BJ (cell line): Measurements from ENCODE around the gene HBA2. TPM values are rescaled to one million over a fixed set of nuclear protein-coding genes. Genes with fewer than 3 reads are reported as not detected.
"Not testable (repeated sequence)": the region's sequence is repeated elsewhere in the genome, so short reads cannot be mapped to it uniquely, and the experiment has no call there.

Source experiments
- CTCF ChIA-PET: fragments of 350-600 bp; formaldehyde crosslinking; extraction: SDS; loops from one replicate; lab custom pipeline; 2021; ENCODE audit warnings: antibody characterized with exemption, inconsistent platforms; lab: Yijun Ruan, JAX
- POLR2A ChIA-PET: fragments of 300-600 bp; sonication (Branson Sonifier 250); formaldehyde crosslinking; extraction: SDS; loops from one replicate; lab custom pipeline; 2021; ENCODE audit warnings: antibody characterized with exemption; lab: Charles Lee
- DNase-seq: peaks from one replicate; pipeline ENCODE4 v3.0.0-alpha.2; 2011; ENCODE audit warnings: low read depth
- H3K27me3 ChIP-seq: 2 replicates; pipeline ENCODE4 v1.6.0; 2011; ENCODE audit warnings: low read length; ENCODE audit not compliant: control insufficient read depth, insufficient read depth
- H3K36me3 ChIP-seq: 2 replicates; pipeline ENCODE4 v1.5.1; 2011; ENCODE audit warnings: low read length; ENCODE audit not compliant: control insufficient read depth, insufficient read depth
- H3K4me3 ChIP-seq: 2 replicates; pipeline ENCODE4 v1.5.1; 2011; ENCODE audit warnings: low read depth, mild to moderate bottlenecking, control low read depth, low read length
- polyA plus RNA-seq: library from polyadenylated mRNA; depleted of rRNA; stranded (reverse); fragments of >200 nt; gene quantifications from 2 replicates; pipeline ENCODE4 v1.2.3, GENCODE V29; 2011
- TF ChIP-seq, protein P1 (sequence below): IDR thresholded peaks from 2 replicates; pipeline ENCODE4 v1.5.1; 2011; ENCODE audit warnings: low read depth, mild to moderate bottlenecking, control low read depth, inconsistent platforms, low read length, moderate library complexity; ENCODE audit not compliant: insufficient read depth

Gene HBA2
- polyA plus RNA-seq, 1 experiment, result 0.17 TPM

DNA sequence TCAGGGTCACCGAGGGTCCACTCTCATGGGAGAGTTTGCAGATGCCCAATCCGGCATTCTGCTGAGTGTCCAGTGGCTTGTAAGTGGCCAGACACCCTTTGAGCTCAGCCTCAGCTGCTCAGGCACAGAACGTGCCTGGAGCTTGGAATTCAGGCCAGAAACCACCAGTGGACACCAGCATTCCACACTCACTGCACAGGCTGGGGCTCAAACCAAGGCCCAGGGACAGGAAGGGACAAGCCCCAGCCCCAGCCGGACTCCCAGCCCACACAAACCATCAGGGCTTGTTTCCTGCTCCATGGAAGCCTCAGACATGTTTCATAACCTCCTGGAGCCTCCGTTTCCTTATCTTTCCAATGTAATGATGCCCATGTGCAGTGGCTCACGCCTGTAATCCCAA lies 29.2 kb upstream of the HBA2 start:
- Histone ChIP-seq H3K4me3 (no peak overlapping the region), H3K36me3 (no peaks in the 10 kb centered on the region), H3K27me3 (no peaks in the 10 kb centered on the region)
- TF ChIP-seq, protein P1, sequence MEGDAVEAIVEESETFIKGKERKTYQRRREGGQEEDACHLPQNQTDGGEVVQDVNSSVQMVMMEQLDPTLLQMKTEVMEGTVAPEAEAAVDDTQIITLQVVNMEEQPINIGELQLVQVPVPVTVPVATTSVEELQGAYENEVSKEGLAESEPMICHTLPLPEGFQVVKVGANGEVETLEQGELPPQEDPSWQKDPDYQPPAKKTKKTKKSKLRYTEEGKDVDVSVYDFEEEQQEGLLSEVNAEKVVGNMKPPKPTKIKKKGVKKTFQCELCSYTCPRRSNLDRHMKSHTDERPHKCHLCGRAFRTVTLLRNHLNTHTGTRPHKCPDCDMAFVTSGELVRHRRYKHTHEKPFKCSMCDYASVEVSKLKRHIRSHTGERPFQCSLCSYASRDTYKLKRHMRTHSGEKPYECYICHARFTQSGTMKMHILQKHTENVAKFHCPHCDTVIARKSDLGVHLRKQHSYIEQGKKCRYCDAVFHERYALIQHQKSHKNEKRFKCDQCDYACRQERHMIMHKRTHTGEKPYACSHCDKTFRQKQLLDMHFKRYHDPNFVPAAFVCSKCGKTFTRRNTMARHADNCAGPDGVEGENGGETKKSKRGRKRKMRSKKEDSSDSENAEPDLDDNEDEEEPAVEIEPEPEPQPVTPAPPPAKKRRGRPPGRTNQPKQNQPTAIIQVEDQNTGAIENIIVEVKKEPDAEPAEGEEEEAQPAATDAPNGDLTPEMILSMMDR, result no peak
- DNase-seq, result no peak
- ChIA-PET POLR2A (no interaction called here), CTCF (interaction anchor here (1.0 to 1.3 kb wide), 2 partner anchors 36 to 37 kb away, joined by 4 read pairs; partner anchors contain the start of gene HBQ1)

- ChIA-PET CTCF (interaction anchor here (1.0 kb wide), 1 partner anchor 36 kb away, joined by 4 read pairs; the partner anchor contains the start of gene HBQ1), POLR2A (no interaction called here)
- Histone ChIP-seq H3K4me3 (no peak overlapping the region), H3K36me3 (no peaks in the 10 kb centered on the region), H3K27me3 (no peaks in the 10 kb centered on the region)
- no peak for DNase-seq
- TF ChIP-seq, protein P1, result no peak
Observed at GRCh38 chr16:144797-145252, 27.9 kb upstream of the HBA2 start.

DNA sequence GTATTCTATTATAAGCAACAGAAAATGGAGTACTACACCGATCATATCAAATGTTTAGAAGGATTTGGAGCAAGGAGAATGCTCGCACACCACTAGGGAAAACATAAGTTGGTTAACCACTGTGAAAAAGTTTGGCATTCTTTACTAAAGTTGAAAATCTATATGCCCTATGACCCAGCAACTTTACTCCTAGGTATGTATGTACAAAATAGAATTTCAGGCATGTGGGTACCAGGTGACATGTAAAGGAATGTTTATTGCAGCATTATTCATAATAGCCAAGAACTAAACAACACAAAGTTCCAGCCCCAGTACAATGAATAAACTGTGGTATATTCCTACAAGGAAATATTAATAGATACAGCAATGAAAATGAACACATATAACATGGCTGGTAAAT lies 26.0 kb upstream of the HBA2 start:
- POLR2A ChIA-PET, result no interaction called here
- Histone ChIP-seq H3K27me3 (no peaks in the 10 kb centered on the region), H3K36me3 (no peaks in the 10 kb centered on the region), H3K4me3 (no peak overlapping the region)
- CTCF ChIA-PET, result no interaction called here
- TF ChIP-seq, protein P1, result no peak
- no peak for DNase-seq

- TF ChIP-seq, protein P1, result no peak
- Histone ChIP-seq H3K36me3 (no peaks in the 10 kb centered on the region), H3K27me3 (no peaks in the 10 kb centered on the region), H3K4me3 (no peak overlapping the region)
- POLR2A ChIA-PET, result interaction anchor here (0.7 kb wide), 1 partner anchor 74 kb away, joined by 4 read pairs; no protein-coding TSS in a partner anchor
- CTCF ChIA-PET, result interaction anchor here (0.8 to 1.6 kb wide), 4 partner anchors 31 to 33 kb away, joined by 3 to 4 read pairs (median 4); partner anchors contain the start of gene HBQ1
- DNase-seq, result no peak
Observed at GRCh38 chr16:149024-149660, 23.5 kb upstream of the HBA2 start.

GRCh38 chr16:152141-153128 lies 20.2 kb upstream of the HBA2 start, which contains the start of gene HBZ:
TSS of gene HBZ (plus strand) at chr16:152644. CDS start at chr16:152910, 266 bp downstream.
- Histone ChIP-seq H3K36me3 (no peaks in the 10 kb centered on the region), H3K27me3 (peaks cover 2% of the 10 kb centered on the region), H3K4me3 (no peak within 1 kb of the TSS)
- no peak for DNase-seq
- TF ChIP-seq, protein P1, result no peak
- ChIA-PET POLR2A (no interaction called here), CTCF (no interaction called here)

DNA sequence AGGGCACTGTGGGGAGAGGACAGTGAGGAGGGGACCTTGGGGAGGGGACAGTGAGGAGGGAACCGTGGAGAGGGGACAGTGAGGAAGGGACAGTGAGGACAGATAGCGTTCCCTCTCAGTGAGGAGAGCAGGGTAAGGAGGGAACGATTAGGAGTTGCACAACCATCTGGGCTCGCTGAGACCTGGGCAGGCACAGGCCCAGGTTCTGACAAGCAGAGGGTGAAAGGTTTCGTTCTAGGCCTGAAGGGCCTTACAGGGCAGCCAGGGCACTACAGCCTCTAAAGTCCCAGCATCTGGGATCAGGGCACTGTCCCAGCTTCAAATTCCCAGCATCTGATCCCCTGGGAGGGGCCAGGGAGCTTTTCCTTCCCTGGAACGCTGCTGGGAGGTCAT lies 19.6 kb upstream of the HBA2 start:
- H3K36me3 ChIP-seq, CTCF ChIA-PET, DNase-seq, H3K4me3 ChIP-seq, POLR2A ChIA-PET, H3K27me3 ChIP-seq: not testable (repeated sequence)

DNA sequence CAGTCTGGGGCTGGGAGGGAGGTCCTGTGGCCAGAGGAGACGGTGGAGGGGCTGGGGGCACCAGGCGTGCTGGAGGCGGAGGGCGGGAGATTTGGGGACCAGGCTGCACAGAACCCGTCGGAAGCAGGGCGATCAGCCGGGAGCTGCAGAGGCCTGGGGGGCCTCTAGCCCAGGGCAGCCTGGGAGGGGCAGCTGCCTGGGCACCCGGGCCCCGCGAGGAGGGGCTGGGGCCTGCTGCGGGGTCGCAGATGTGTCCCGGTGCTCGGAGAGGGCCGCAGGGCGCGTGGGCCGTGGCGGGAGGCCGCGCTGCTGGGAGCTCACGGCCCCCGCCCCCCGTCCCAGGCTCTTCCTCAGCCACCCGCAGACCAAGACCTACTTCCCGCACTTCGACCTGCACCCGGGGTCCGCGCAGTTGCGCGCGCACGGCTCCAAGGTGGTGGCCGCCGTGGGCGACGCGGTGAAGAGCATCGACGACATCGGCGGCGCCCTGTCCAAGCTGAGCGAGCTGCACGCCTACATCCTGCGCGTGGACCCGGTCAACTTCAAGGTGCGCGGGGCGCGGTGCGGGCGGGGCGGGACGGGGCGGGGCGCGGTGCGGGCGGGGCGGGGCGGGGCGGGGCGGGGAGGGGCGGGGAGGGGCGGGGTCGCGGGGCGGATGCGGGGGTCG lies 19.0 kb upstream of the HBA2 start:
- H3K27me3 ChIP-seq, DNase-seq, CTCF ChIA-PET, H3K4me3 ChIP-seq, H3K36me3 ChIP-seq, POLR2A ChIA-PET: not testable (repeated sequence)
